ENCODE data around the gene DNAJB11.

DNA sequence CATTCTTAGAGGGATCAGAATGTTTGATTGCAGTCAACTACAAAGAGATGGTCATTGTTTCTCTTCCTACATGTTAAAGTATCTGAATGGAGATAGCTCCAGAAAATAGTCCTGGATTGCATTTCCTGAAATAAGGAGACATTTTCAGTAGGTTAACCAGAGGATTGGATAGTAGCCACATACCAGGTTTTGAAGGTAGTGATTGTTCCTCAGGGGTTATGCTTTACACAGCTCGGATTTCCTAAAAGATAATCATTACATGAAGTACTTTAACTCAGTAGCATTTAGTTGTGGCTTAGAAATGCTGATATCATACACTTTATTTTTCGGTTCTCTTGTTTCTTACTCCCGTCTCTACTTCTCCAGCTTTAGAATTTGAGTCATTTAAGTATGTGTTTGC is 10.3 kb downstream of the DNAJB11 start:
- TF ChIP-seq, protein P1, sequence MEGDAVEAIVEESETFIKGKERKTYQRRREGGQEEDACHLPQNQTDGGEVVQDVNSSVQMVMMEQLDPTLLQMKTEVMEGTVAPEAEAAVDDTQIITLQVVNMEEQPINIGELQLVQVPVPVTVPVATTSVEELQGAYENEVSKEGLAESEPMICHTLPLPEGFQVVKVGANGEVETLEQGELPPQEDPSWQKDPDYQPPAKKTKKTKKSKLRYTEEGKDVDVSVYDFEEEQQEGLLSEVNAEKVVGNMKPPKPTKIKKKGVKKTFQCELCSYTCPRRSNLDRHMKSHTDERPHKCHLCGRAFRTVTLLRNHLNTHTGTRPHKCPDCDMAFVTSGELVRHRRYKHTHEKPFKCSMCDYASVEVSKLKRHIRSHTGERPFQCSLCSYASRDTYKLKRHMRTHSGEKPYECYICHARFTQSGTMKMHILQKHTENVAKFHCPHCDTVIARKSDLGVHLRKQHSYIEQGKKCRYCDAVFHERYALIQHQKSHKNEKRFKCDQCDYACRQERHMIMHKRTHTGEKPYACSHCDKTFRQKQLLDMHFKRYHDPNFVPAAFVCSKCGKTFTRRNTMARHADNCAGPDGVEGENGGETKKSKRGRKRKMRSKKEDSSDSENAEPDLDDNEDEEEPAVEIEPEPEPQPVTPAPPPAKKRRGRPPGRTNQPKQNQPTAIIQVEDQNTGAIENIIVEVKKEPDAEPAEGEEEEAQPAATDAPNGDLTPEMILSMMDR (IDR thresholded peaks at IDR 0.05): no peak
- TF ChIP-seq POLR2A (IDR thresholded peaks at IDR 0.05): no peak
- no peak for TF ChIP-seq POLR2AphosphoS5 (IDR thresholded peaks at IDR 0.05)

Measured in prostate gland (tissue), 2 donors.